HS-5 (cell line): Measurements from ENCODE around the gene NOS2.
"Not testable (repeated sequence)": the region's sequence is repeated elsewhere in the genome, so short reads cannot be mapped to it uniquely, and the experiment has no call there.

Experiments used
- DNase-seq: peaks from one replicate; pipeline ENCODE4 v3.0.0-alpha.2; 2012; ENCODE audit warnings: low read depth

NOS2 gene

GRCh38 chr17:27800522-27800921 is at the start of gene NOS2:
TSS of gene NOS2 (minus strand) at chr17:27800529. CDS start at chr17:27798809, 1,720 bp downstream.
- no peak for DNase-seq

GRCh38 chr17:27849474-27850185 is 49.3 kb upstream of the NOS2 start:
- DNase-seq, result no peak

GRCh38 chr17:27848931-27849330 is 48.6 kb upstream of the NOS2 start:
- no peak for DNase-seq

- DNase-seq, result not testable (repeated sequence)
Measured at GRCh38 chr17:27846808-27847307, 46.5 kb upstream of the NOS2 start.

GRCh38 chr17:27846042-27846655 is 45.8 kb upstream of the NOS2 start:
- DNase-seq, result no peak

- no peak for DNase-seq
Measured at GRCh38 chr17:27845264-27846041, 45.1 kb upstream of the NOS2 start.

- no peak for DNase-seq
Measured at GRCh38 chr17:27840688-27841087, 40.4 kb upstream of the NOS2 start.

GRCh38 chr17:27840406-27840678 is 40.0 kb upstream of the NOS2 start:
- not testable (repeated sequence) for DNase-seq

GRCh38 chr17:27839571-27840405 is 39.5 kb upstream of the NOS2 start:
- not testable (repeated sequence) for DNase-seq

GRCh38 chr17:27838607-27839006 is 38.3 kb upstream of the NOS2 start:
- DNase-seq, result not testable (repeated sequence)

- not testable (repeated sequence) for DNase-seq
Measured at GRCh38 chr17:27837769-27838168, 37.4 kb upstream of the NOS2 start.

GRCh38 chr17:27836651-27837050 is 36.3 kb upstream of the NOS2 start:
- DNase-seq, result no peak

- DNase-seq, result no peak
Measured at GRCh38 chr17:27834571-27834970, 34.2 kb upstream of the NOS2 start.

GRCh38 chr17:27832831-27833230 is 32.5 kb upstream of the NOS2 start:
- no peak for DNase-seq

- DNase-seq, result not testable (repeated sequence)
Measured at GRCh38 chr17:27829888-27830287, 29.6 kb upstream of the NOS2 start.

- DNase-seq, result not testable (repeated sequence)
Measured at GRCh38 chr17:27829143-27829711, 28.9 kb upstream of the NOS2 start.

GRCh38 chr17:27825459-27825858 is 25.1 kb upstream of the NOS2 start:
- DNase-seq, result no peak

GRCh38 chr17:27824745-27825144 is 24.4 kb upstream of the NOS2 start:
- no peak for DNase-seq

GRCh38 chr17:27824176-27824715 is 23.9 kb upstream of the NOS2 start:
- no peak for DNase-seq

GRCh38 chr17:27822108-27822507 is 21.8 kb upstream of the NOS2 start:
- DNase-seq, result not testable (repeated sequence)

GRCh38 chr17:27821318-27821717 is 21.0 kb upstream of the NOS2 start:
- DNase-seq, result no peak
